22Rv1 (cell line): Measurements from ENCODE around the gene HORMAD2.

Experiments
- CTCF ChIP-seq: fragments of 450-650 bp; IDR thresholded peaks from 2 replicates; pipeline ENCODE4 v1.5.1; 2017; ENCODE audit warnings: mild to moderate bottlenecking
- ZFX ChIP-seq: fragments of 450-650 bp; IDR thresholded peaks from 2 replicates; pipeline ENCODE4 v1.6.1; 2017; ENCODE audit warnings: antibody characterized with exemption, borderline replicate concordance

GRCh38 chr22:30064172-30064571 is 16.1 kb upstream of the HORMAD2 start:
- TF ChIP-seq CTCF (no peak), ZFX (no peak)
